GM23338 (cell line): ENCODE results near the gene LCN10. TPM values are rescaled to one million over a fixed set of nuclear protein-coding genes. Genes with fewer than 3 reads are reported as not detected.
"Not testable (repeated sequence)": the region's sequence is repeated elsewhere in the genome, so short reads cannot be mapped to it uniquely, and the experiment has no call there.

Experiments
- ATAC-seq: fragments of 200-7000 bp; cut with Tn5 transposase; 3 replicates; pipeline ENCODE4 v1.9.1; 2020
- DNase-seq: peaks from one replicate; pipeline ENCODE4 v3.0.0-alpha.2; 2015; ENCODE audit warnings: low spot score
- H2AFZ ChIP-seq: fragments of 200-600 bp; sonication (generic); 2 replicates; pipeline ENCODE4 v1.8.0; 2016; ENCODE audit warnings: antibody characterized with exemption, mild to moderate bottlenecking, moderate library complexity
- H3F3A ChIP-seq: fragments of 200-600 bp; sonication (generic); replicated peaks from 2 replicates; pipeline ENCODE4 v1.8.0; 2017; ENCODE audit warnings: antibody characterized with exemption, mixed run types, low read depth
- H3K27ac ChIP-seq: fragments of 200-600 bp; sonication (generic); 2 replicates; pipeline ENCODE4 v1.6.1; 2016; ENCODE audit warnings: low read depth
- H3K27me3 ChIP-seq: fragments of 200-600 bp; sonication (generic); 2 replicates; pipeline ENCODE4 v1.8.0; 2016; ENCODE audit warnings: mild to moderate bottlenecking, mixed run types, moderate library complexity; ENCODE audit not compliant: insufficient read depth
- H3K36me3 ChIP-seq: fragments of 200-600 bp; sonication (generic); 2 replicates; pipeline ENCODE4 v1.8.0; 2016; ENCODE audit warnings: mild to moderate bottlenecking; ENCODE audit not compliant: insufficient read depth
- H3K4me1 ChIP-seq: fragments of 200-600 bp; sonication (generic); 2 replicates; pipeline ENCODE4 v1.8.0; 2016; ENCODE audit warnings: mild to moderate bottlenecking, moderate library complexity; ENCODE audit not compliant: insufficient read depth
- H3K4me2 ChIP-seq: fragments of 200-600 bp; sonication (generic); 2 replicates; pipeline ENCODE4 v1.7.1; 2017; ENCODE audit warnings: mixed run types
- H3K4me3 ChIP-seq: fragments of 200-600 bp; sonication (generic); 2 replicates; pipeline ENCODE4 v1.6.1; 2016; ENCODE audit warnings: mixed run types
- H3K79me2 ChIP-seq: fragments of 200-600 bp; sonication (generic); replicated peaks from 2 replicates; pipeline ENCODE4 v1.8.0; 2017; ENCODE audit warnings: mild to moderate bottlenecking; ENCODE audit not compliant: insufficient read depth
- H3K9me2 ChIP-seq: fragments of 200-600 bp; sonication (generic); 2 replicates; pipeline ENCODE4 v1.8.0; 2017; ENCODE audit not compliant: insufficient read depth
- H4K20me1 ChIP-seq: fragments of 200-600 bp; sonication (generic); replicated peaks from 2 replicates; pipeline ENCODE4 v1.8.0; 2017; ENCODE audit warnings: mild to moderate bottlenecking; ENCODE audit not compliant: insufficient read depth
- H3K27ac Mint-ChIP-seq: 2 replicates; pipeline ENCODE4 v1.8.0; 2020; ENCODE audit warnings: inconsistent platforms, mild to moderate bottlenecking, moderate library complexity, mixed read lengths
- H3K27me3 Mint-ChIP-seq: 3 replicates; pipeline ENCODE4 v1.8.0; 2022; ENCODE audit warnings: low read depth, mild to moderate bottlenecking, moderate library complexity, mixed read lengths, inconsistent platforms; ENCODE audit not compliant: insufficient read depth, poor library complexity
- H3K36me3 Mint-ChIP-seq: 3 replicates; pipeline ENCODE4 v1.8.0; 2021; ENCODE audit warnings: low read depth, mild to moderate bottlenecking, inconsistent platforms, moderate library complexity, mixed read lengths
- H3K4me1 Mint-ChIP-seq: 3 replicates; pipeline ENCODE4 v1.8.0; 2020; ENCODE audit warnings: mild to moderate bottlenecking, inconsistent platforms, mixed read lengths
- H3K4me3 Mint-ChIP-seq: 3 replicates; pipeline ENCODE4 v1.8.0; 2021; ENCODE audit warnings: moderate library complexity, mild to moderate bottlenecking, inconsistent platforms, mixed read lengths
- H3K9me3 Mint-ChIP-seq: 3 replicates; pipeline ENCODE4 v1.8.0; 2020; ENCODE audit warnings: moderate library complexity, mild to moderate bottlenecking, inconsistent platforms, mixed read lengths
- CREB1 ChIP-seq: fragments of 250-450 bp; sonication (Bioruptor Pico); IDR thresholded peaks from 2 replicates; pipeline ENCODE4 v1.5.0; 2020; ENCODE audit warnings: low read depth, mild to moderate bottlenecking, moderate library complexity
- EZH2 ChIP-seq: fragments of 200-600 bp; sonication (generic); IDR thresholded peaks from one replicate; pipeline ENCODE4 v1.8.0; 2017; ENCODE audit warnings: antibody characterized with exemption, mild to moderate bottlenecking, low read depth; ENCODE audit not compliant: unreplicated experiment
- EZH2phosphoT487 ChIP-seq: fragments of 200-600 bp; sonication (generic); IDR thresholded peaks from one replicate; pipeline ENCODE4 v1.8.1; 2018; ENCODE audit warnings: antibody characterized with exemption; ENCODE audit not compliant: unreplicated experiment
- JUNB ChIP-seq: IDR thresholded peaks from one replicate; pipeline ENCODE4 v1.6.1; 2016; ENCODE audit warnings: antibody characterized with exemption; ENCODE audit not compliant: unreplicated experiment
- NANOG ChIP-seq: IDR thresholded peaks from 2 replicates; pipeline ENCODE4 v1.6.1; 2016; ENCODE audit warnings: antibody characterized with exemption, borderline replicate concordance
- POLR2AphosphoS5 ChIP-seq: IDR thresholded peaks from 2 replicates; pipeline ENCODE4 v1.6.1; 2016; ENCODE audit warnings: antibody characterized with exemption, low read depth
- STAT1 ChIP-seq: IDR thresholded peaks from one replicate; pipeline ENCODE4 v1.6.1; 2016; ENCODE audit warnings: antibody characterized with exemption; ENCODE audit not compliant: unreplicated experiment
- ZNF114 ChIP-seq: fragments of 250-450 bp; sonication (Bioruptor Pico); IDR thresholded peaks from 2 replicates; pipeline ENCODE4 v1.5.0; 2020; ENCODE audit warnings: mild to moderate bottlenecking, moderate library complexity
- ZNF331 ChIP-seq: fragments of 250-450 bp; sonication (Bioruptor Pico); IDR thresholded peaks from 2 replicates; pipeline ENCODE4 v1.5.0; 2020; ENCODE audit warnings: low read depth, mild to moderate bottlenecking, moderate library complexity
- polyA plus RNA-seq: library from polyadenylated mRNA; unstranded; fragments of >200 nt; fragmentation: Nextera tagmentation; extraction: Ambion mirVana; gene quantifications from 2 replicates; pipeline ENCODE4 v1.2.1, GENCODE V29; 2016
- total RNA-seq: library from RNA; depleted of rRNA; stranded (reverse); fragments of >200 nt; shearing (Covaris generic); gene quantifications from 2 replicates; pipeline ENCODE4 v1.2.3, GENCODE V29; 2014
- TF ChIP-seq, protein P1 (sequence below), 2 experiments: fragments of 200-600 bp in 1 of 2; sonication (generic) in 1 of 2; conservative IDR thresholded peaks; 2 replicates each; pipeline versions ENCODE4 v1.5.1 to v1.6.1; 2016 to 2017; ENCODE audit warnings: antibody characterized with exemption in 2 of 2, low read depth in 2 of 2, mild to moderate bottlenecking in 2 of 2, moderate library complexity in 1 of 2
- TF ChIP-seq, protein P2 (sequence below): IDR thresholded peaks from one replicate; pipeline ENCODE4 v1.6.1; 2018; ENCODE audit warnings: antibody characterized with exemption; ENCODE audit not compliant: unreplicated experiment

LCN10 gene
- total and polyA plus RNA-seq, 2 experiments from 2014 or later, result 0.45 to 0.74 TPM

- H3K27me3 ChIP-seq, H3K27me3 Mint-ChIP-seq, ATAC-seq, H3K4me1 Mint-ChIP-seq, H3K36me3 Mint-ChIP-seq, H3K79me2 ChIP-seq, H3K4me3 Mint-ChIP-seq, H3K4me2 ChIP-seq, H2AFZ ChIP-seq, H3K9me2 ChIP-seq, H3K36me3 ChIP-seq, H3K4me1 ChIP-seq, H3K4me3 ChIP-seq, H4K20me1 ChIP-seq, H3K27ac Mint-ChIP-seq, H3K27ac ChIP-seq: not testable (repeated sequence)
- TF ChIP-seq, protein P1, sequence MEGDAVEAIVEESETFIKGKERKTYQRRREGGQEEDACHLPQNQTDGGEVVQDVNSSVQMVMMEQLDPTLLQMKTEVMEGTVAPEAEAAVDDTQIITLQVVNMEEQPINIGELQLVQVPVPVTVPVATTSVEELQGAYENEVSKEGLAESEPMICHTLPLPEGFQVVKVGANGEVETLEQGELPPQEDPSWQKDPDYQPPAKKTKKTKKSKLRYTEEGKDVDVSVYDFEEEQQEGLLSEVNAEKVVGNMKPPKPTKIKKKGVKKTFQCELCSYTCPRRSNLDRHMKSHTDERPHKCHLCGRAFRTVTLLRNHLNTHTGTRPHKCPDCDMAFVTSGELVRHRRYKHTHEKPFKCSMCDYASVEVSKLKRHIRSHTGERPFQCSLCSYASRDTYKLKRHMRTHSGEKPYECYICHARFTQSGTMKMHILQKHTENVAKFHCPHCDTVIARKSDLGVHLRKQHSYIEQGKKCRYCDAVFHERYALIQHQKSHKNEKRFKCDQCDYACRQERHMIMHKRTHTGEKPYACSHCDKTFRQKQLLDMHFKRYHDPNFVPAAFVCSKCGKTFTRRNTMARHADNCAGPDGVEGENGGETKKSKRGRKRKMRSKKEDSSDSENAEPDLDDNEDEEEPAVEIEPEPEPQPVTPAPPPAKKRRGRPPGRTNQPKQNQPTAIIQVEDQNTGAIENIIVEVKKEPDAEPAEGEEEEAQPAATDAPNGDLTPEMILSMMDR (conservative IDR thresholded peaks at IDR 0.05; ENCODE audit: low read depth in 2 of 2), result peak in 1 of 2 experiments; percentile 27; a peak in 1 of 4 replicates
- DNase-seq, result peak; percentile 51
- 0 out of 2 replicates have a peak, but pooled peaks cover 10% of the 10 kb centered on the region for H3F3A ChIP-seq
- H3K9me3 Mint-ChIP-seq, result peaks cover 13% of the 10 kb centered on the region
Measured at GRCh38 chr9:136766410-136767120, 23.8 kb upstream of the LCN10 start.

DNA sequence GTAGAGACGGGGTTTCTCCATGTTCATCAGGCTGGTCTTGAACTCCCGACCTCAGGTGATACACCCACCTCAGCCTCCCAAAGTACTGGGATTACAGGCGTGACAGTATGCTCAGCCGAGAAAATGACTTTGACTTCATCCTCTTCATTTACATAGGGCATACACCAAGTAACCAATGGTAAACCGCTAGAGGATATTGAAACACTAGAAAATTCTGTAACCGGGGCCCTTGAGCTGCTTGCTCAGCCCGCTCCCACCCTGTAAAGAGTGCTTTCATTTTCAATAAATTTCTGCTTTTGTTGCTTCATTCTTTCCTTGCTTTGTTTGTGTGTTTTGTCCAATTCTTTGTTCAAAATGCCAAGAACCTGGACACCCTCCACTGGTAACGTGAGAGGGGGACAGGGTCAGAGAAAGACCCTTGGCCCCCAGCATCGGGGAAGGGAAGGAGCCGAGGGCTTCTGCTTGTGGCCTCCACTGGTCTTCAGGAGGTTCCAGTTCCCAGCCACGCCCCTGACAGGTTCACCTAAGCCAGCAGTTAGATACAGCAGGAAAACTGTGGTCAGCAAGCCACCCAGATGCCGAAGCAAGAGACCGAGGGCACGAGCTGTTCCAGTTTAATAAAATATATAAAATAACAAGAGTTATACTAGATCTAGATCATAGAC lies 23.1 kb upstream of the LCN10 start:
- not testable (repeated sequence) for H3K4me1 ChIP-seq, H3F3A ChIP-seq, H4K20me1 ChIP-seq, H3K27me3 Mint-ChIP-seq, H3K4me3 Mint-ChIP-seq, H3K4me3 ChIP-seq, H3K79me2 ChIP-seq, DNase-seq, ATAC-seq, H3K27ac Mint-ChIP-seq, H2AFZ ChIP-seq, H3K36me3 ChIP-seq, H3K9me2 ChIP-seq, H3K27me3 ChIP-seq, H3K27ac ChIP-seq, H3K36me3 Mint-ChIP-seq, H3K4me2 ChIP-seq
- Mint-ChIP-seq H3K4me1 (peaks cover 11% of the 10 kb centered on the region), H3K9me3 (peaks cover 13% of the 10 kb centered on the region)

GRCh38 chr9:136765041-136765440 lies 22.3 kb upstream of the LCN10 start:
- Histone ChIP-seq H3K36me3 (no peaks in the 10 kb centered on the region), H3K4me2 (no peak overlapping the region), H3K27ac (no peak overlapping the region), H4K20me1 (no peaks in the 10 kb centered on the region), H3K27me3 (no peaks in the 10 kb centered on the region), H3K9me2 (no peaks in the 10 kb centered on the region), H3K4me1 (no peaks in the 10 kb centered on the region), H3K4me3 (no peak overlapping the region), H3F3A (0 out of 2 replicates have a peak, but pooled peaks cover 5% of the 10 kb centered on the region), H3K79me2 (no peaks in the 10 kb centered on the region), H2AFZ (no peak overlapping the region)
- Mint-ChIP-seq H3K4me1 (peaks cover 13% of the 10 kb centered on the region), H3K9me3 (peaks cover 13% of the 10 kb centered on the region), H3K27ac (no peak overlapping the region), H3K36me3 (peaks cover 3% of the 10 kb centered on the region; the same call in 2 of the 3 replicates), H3K27me3 (peaks cover 8% of the 10 kb centered on the region), H3K4me3 (no peak overlapping the region)
- DNase-seq, result no peak
- ATAC-seq, result no peak
- TF ChIP-seq POLR2AphosphoS5 (no peak), NANOG (no peak), CREB1 (no peak), ZNF114 (CRISPR knock-in tag) (no peak), EZH2phosphoT487 (no peak), ZNF331 (CRISPR knock-in tag) (no peak), JUNB (no peak), EZH2 (no peak), STAT1 (no peak)
- TF ChIP-seq, protein P2, sequence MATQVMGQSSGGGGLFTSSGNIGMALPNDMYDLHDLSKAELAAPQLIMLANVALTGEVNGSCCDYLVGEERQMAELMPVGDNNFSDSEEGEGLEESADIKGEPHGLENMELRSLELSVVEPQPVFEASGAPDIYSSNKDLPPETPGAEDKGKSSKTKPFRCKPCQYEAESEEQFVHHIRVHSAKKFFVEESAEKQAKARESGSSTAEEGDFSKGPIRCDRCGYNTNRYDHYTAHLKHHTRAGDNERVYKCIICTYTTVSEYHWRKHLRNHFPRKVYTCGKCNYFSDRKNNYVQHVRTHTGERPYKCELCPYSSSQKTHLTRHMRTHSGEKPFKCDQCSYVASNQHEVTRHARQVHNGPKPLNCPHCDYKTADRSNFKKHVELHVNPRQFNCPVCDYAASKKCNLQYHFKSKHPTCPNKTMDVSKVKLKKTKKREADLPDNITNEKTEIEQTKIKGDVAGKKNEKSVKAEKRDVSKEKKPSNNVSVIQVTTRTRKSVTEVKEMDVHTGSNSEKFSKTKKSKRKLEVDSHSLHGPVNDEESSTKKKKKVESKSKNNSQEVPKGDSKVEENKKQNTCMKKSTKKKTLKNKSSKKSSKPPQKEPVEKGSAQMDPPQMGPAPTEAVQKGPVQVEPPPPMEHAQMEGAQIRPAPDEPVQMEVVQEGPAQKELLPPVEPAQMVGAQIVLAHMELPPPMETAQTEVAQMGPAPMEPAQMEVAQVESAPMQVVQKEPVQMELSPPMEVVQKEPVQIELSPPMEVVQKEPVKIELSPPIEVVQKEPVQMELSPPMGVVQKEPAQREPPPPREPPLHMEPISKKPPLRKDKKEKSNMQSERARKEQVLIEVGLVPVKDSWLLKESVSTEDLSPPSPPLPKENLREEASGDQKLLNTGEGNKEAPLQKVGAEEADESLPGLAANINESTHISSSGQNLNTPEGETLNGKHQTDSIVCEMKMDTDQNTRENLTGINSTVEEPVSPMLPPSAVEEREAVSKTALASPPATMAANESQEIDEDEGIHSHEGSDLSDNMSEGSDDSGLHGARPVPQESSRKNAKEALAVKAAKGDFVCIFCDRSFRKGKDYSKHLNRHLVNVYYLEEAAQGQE, result no peak
- TF ChIP-seq, protein P1 (conservative IDR thresholded peaks at IDR 0.05; ENCODE audit: low read depth in 2 of 2), result no peak
